AG04449 (cell line): ENCODE data around the gene PCGF3.
"Not testable (repeated sequence)": the region's sequence is repeated elsewhere in the genome, so short reads cannot be mapped to it uniquely, and the experiment has no call there.

Experiments used
- CTCF ChIA-PET: fragments of 350-600 bp; formaldehyde crosslinking; extraction: SDS; loops from one replicate; lab custom pipeline; 2021; ENCODE audit warnings: antibody characterized with exemption; lab: Yijun Ruan, JAX
- POLR2A ChIA-PET: fragments of 400-600, 350-600 bp; formaldehyde crosslinking; extraction: SDS; loops from one replicate; lab custom pipeline; 2020; ENCODE audit warnings: antibody characterized with exemption, inconsistent platforms; lab: Yijun Ruan, JAX
- DNase-seq: peaks from one replicate; pipeline ENCODE4 v3.0.0-alpha.2; 2010; ENCODE audit warnings: low read depth, low spot score
- H3K4me3 ChIP-seq: 2 replicates; pipeline ENCODE4 v1.5.1; 2011; ENCODE audit warnings: low read depth, mild to moderate bottlenecking, control low read depth, low read length
- CTCF ChIP-seq: IDR thresholded peaks from one replicate; pipeline ENCODE4 v1.5.1; 2011; ENCODE audit warnings: mild to moderate bottlenecking, moderate library complexity, low read length, control low read depth, inconsistent platforms; ENCODE audit not compliant: insufficient read depth; ENCODE audit errors: missing control alignments

The PCGF3 gene

DNA sequence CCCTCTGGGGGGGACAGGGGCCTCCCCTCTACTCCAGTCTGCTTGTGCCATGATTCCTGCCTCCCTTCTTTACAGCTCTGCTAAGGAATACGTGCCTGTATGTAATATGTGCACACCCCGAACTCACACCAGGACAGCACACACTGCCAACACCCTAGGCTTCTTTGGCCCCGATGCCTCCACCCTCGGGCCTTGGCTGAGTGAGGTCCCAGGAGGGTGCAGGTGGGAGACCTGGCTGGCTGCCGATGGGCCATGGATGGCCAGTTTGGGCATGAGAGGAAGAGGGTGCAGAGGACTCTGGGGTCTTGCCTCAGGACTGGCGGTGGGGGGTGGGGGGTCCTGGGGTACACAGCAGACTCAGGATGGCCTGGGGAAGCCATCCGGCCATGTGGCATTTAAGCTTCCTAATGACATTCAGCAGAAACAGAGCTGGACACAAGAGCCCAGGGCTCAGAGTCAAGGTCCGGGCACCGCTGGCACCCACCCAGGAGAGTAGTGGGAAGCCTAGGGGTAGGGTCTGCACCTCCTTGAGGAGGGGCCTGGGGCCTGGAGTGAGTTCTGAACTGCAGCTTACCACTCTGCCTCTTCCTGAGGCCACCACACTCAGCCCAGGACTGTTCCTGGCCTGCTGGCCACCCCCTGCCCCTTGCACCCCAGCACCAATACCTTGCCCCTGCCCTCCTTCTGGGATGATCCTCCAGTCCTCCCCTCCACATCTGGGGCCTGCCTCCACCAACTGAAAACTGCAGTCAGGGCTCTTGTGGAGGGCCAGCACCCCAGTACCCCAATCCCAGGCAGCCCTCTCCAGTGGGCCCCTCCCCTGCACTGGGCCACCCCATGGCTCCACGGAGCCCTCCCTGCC is 2.1 kb upstream of the PCGF3 start:
- ChIA-PET POLR2A (no interaction called here), CTCF (no interaction called here)
- H3K4me3 ChIP-seq, result no peak overlapping the region
- no peak for DNase-seq
- no peak for TF ChIP-seq CTCF

- DNase-seq, result no peak
- no peak overlapping the region for H3K4me3 ChIP-seq
- CTCF ChIA-PET, result no interaction called here
- no peak for TF ChIP-seq CTCF
- POLR2A ChIA-PET, result no interaction called here
These were observed 1.3 kb upstream of the PCGF3 start for GRCh38 chr4:704198-704891.

- no peak for TF ChIP-seq CTCF
- no peak for DNase-seq
- ChIA-PET CTCF (no interaction called here), POLR2A (no interaction called here)
- H3K4me3 ChIP-seq, result no peak overlapping the region
These were observed 708 bp upstream of the PCGF3 start for GRCh38 chr4:704971-705277.

DNA sequence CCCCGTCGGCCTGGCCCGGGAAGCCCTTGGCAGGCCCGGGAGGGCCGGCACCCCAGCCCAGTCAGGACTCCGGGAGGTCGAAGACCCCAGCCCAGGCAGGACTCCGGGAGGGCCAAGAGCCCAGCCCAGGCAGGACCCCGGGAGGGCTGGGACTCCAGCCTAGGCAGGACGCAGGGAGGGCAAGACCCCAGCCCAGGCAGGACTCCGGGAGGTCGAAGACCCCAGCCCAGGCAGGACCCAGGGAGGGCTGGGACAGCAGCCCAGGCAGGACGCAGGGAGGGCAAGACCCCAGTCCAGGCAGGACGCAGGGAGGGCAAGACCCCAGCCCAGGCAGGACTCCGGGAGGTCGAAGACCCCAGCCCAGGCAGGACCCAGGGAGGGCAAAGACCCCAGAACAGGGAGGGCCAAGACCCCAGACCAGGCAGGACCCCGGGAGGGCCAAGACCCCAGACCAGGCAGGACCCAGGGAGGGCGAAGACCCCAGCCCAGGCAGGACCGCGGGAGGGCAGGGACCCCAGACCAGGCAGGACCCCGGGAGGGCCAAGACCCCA is 526 bp downstream of the PCGF3 start:
- CTCF ChIA-PET, DNase-seq, POLR2A ChIA-PET: not testable (repeated sequence)
- H3K4me3 ChIP-seq, result peak overlapping the region; percentile 76

DNA sequence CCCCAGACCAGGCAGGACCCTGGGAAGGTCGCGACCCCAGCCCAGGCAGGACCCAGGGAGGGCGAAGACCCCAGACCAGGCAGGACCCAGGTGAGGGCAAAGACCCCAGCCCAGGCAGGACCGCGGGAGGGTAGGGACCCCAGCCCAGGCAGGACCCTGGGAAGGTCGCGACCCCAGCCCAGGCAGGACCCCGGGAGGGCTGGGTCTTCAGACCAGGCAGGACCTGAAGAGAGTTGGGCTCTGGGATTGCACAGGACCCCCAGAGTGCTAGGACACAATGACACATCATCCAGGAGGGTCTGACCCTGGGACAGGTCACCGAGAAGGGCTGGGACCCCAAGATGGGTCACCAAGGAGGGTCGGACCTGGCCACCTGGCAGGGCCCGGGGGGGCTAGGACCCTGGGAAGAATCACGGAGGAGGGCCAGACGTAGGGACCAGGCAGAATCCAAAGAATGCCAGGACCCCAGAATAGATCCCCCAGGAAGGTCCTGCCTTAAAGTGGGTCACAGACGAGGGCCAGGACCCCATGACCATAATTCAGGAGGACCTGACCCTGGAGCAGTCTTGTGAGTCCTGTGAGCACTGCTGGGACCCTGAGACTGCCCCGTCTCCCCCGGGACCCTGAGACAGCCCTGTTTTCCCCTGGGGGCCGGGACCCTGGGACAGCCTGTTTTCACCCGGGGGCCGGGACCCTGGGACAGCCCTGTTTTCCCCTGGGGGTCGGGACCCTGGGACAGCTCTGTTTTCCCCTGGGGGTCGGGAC is 1.4 kb downstream of the PCGF3 start:
- ChIA-PET CTCF (no interaction called here), POLR2A (no interaction called here)
- DNase-seq, result no peak
- no peak for TF ChIP-seq CTCF
- H3K4me3 ChIP-seq, result peak overlapping the region; percentile 76

DNA sequence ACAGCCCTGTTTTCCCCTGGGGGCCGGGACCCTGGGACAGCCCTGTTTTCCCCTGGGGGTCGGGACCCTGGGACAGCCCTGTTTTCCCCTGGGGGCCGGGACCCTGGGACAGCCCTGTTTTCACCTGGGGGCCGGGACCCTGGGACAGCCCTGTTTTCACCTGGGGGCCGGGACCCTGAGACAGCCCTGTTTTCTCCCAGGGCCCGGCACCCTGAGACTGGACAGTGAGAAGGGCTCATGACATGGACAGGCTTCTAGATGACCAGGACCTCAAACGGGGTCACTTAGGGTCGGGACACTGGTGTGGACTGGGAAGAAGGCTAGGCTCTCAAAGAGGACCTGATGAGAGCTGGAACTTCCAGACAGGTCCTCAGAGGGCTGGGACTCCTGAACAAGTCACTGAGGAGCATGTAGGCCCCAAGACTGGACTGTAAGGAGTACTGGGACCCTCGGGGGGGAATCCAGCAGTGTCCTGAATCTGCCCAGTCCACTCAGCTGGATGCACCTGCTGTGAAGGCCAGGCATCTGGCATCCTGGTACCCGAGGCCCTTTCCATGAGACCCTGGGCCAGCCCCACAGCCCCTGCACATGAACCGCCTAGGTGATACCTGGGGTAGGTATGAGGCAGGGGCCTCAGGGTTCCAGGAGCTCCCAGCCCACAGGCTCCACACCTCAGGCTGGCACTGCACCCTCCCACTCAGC is 2.4 kb downstream of the PCGF3 start:
- CTCF ChIA-PET, result no interaction called here
- TF ChIP-seq CTCF, result no peak
- peak overlapping the region; percentile 12; the same call in 1 of the 2 replicates for H3K4me3 ChIP-seq
- DNase-seq, result no peak
- POLR2A ChIA-PET, result no interaction called here
